Spleen (tissue), 7 donors: ENCODE results near the gene HS3ST4.

ENCODE experiments used
- CTCF ChIP-seq, 11 experiments: fragments of 200-600 bp in 7 of 11; fragments of 450-650 bp in 4 of 11; sonication (generic) in 4 of 11; IDR thresholded peaks in 8 of 11; conservative IDR thresholded peaks in 3 of 11; 1 replicate in 7 of 11; 2 replicates in 4 of 11; pipeline versions ENCODE4 v1.4.0 to v1.8.0; 2016 to 2021; ENCODE audit warnings: antibody characterized with exemption in 11 of 11, inconsistent platforms in 4 of 11, mild to moderate bottlenecking in 1 of 11
- POLR2A ChIP-seq, 3 donors: fragments of 450-650 bp; IDR thresholded peaks; one replicate each; pipeline ENCODE4 v1.5.1; 2017; ENCODE audit warnings: antibody characterized with exemption in 3 of 3, mild to moderate bottlenecking in 1 of 3
- POLR2AphosphoS5 ChIP-seq, 3 donors: sonication (generic); formaldehyde crosslinking; IDR thresholded peaks; one replicate each; pipeline ENCODE4 v1.5.1; 2017; ENCODE audit warnings: antibody characterized with exemption in 3 of 3
- donor health status: DM: no; HTN: no; CAD: no; lungs with moderate emphysema.
- donor health status: DM: no; HTN: no; CAD: no.
- donor health status: DM: no; HTN: no; CAD: no.

- no peak for TF ChIP-seq CTCF (IDR thresholded peaks at IDR 0.05 in 8 of 11, conservative IDR thresholded peaks at IDR 0.05 in 3 of 11)
- TF ChIP-seq POLR2A (IDR thresholded peaks at IDR 0.05), result no peak
- TF ChIP-seq POLR2AphosphoS5 (IDR thresholded peaks at IDR 0.05), result no peak
Observed at GRCh38 chr16:25679511-25679910, 12.2 kb upstream of the HS3ST4 start.
